HG03064 (cell line): ENCODE measurements around the gene PGAM1.
"Not testable (repeated sequence)": the region's sequence is repeated elsewhere in the genome, so short reads cannot be mapped to it uniquely, and the experiment has no call there.

Experiments
- ATAC-seq: cut with Tn5 transposase; IDR thresholded peaks from one replicate; pipeline ENCODE4 v1.9.1; 2021; ENCODE audit warnings: low read depth; ENCODE audit not compliant: unreplicated experiment

PGAM1 gene

DNA sequence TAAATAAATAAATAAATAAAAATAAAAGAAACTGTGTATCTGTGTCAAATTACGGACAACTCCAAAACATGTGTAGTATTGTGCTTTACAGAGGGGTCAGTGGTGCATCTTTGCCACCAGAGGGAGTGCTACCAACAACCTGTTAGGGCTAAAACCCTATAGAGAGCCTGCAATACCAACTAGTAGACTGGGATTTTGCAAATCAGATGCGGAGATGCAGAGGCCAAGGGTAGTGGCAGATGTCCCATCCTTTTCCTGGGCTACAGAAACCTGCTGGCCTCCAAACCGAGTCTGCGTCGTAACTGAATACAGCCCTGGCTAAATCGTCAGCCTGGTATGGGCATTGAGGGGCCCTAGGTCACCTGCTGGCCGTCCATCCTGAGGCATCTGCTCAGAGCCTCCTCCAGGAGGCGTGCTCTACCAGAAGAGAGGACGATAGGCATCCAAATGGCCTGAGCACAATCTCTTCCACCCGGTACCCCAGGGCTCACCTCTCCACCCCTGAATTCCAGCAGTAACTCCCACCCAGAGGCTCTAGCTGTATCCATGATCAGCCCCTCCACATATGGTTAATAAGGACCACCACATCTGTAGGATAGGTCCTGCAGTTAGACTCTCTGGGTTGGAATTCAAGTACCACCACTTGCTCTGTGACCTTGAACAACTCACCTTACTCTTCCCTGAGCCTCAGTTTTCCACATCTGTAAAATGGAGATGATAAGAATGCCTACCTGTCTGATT, 18.6 kb upstream of the PGAM1 start:
- ATAC-seq, result peak; percentile 87

DNA sequence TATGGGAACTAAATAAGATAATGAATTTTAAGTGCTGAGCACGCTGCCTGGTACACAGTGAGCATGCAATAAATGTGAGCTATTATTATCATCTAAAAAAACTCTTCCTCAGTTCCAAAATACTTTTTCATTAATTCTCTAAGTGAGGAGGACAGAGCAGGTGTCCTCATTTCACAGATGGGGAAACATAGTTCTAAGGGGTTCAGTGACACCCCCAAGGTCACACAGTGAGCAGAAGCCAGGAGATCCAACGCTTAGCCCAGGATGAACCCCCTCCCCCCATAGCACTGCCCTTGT, 18.1 kb upstream of the PGAM1 start:
- ATAC-seq, result no peak

DNA sequence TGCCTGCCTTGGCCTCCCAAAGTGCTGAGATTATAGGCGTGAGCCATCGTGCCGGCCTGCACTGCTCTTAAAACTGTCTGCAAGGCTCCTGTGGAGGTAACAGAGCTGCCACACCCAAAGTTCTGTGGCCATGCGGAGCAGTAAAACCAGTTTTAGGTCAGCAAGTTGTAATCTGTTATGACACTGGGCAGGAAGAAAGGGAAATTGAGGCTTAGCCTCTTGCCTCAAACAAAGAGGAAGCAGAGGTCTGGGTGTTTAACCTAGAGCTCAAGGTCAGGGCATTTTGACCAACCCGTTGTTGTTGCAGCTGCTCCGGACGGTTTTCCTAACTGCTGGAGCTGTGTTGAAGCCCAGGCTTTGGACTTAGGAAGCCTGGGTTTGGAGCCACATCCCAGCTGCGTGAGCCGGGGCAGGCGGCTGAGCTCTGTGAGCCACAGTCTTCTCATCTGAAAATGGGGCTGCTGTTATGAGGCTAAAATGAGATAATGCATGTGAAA, 17.4 kb upstream of the PGAM1 start:
- no peak for ATAC-seq

DNA sequence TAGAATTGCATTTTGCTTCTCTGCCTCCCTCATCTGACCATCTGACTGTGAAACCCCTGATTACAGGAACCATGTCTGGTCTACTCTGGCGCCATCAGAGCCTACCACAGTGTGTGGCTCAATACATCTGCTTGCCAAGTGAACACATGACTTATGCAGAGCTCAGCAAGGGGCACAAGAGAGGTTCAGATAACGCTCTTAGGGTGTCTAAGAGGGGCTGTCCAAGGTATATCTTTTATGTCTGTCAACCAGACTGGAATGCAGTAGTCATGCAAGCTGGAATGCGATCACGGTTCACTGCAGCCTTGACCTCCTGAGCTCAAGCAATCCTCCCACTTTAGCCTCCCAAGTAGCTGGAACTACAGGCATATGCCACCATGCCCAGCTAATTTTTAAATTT, 14.6 kb upstream of the PGAM1 start:
- ATAC-seq, result no peak

DNA sequence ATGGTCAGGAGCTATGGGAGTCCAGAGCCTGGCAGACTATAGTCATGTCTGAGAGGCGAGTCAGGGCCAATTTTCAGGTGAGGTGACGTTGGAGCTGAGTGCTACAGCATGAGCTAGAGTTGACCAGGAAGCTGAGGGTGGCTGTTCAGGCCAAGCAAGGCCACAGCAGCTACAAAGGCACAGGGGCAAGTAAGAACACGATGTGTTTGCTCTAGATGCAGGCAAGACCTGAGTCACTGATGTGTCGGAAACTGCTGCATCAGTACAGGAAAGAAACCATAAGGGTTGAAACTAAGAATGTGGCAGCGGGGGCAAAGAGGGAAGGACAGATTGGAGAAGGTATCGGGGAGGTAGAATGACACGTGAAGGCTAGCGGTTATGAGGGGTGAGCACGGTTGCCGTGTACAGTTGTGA, 13.1 kb upstream of the PGAM1 start:
- no peak for ATAC-seq

DNA sequence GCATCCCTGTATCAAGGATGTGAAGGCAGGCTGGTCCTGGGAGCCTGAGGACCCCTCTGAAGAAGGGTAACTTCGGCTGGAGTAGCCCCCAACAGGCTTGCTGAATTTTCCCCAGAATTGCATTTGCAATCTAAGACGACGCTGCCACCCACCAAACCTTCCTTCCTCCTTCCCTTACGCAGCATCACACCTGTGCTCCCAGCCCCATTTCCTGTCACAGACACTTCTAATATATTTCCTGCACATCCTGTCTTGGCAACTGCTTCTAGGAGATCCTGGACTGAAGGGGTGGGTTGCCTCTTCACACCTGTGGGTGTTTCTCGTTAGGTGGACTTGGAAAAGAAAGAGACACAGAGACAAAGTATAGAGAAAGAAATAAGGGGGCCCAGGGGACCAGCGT, 9.4 kb upstream of the PGAM1 start:
- no peak for ATAC-seq

DNA sequence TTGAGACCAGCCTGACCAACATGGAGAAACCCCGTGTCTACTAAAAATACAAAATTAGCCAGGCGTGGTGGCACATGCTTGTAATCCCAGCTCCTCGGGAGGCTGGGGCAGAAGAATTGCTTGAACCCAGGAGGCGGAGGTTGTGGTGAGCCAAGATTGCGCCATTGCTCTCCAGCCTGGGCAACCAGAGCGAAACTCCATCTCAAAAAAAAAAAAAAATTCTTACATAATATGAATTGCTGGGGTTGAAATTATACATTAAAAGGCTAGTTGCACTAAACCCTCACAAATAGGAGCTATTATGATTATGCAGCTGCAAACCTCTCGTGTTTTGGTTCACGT, 2.3 kb upstream of the PGAM1 start:
- ATAC-seq, result not testable (repeated sequence)

DNA sequence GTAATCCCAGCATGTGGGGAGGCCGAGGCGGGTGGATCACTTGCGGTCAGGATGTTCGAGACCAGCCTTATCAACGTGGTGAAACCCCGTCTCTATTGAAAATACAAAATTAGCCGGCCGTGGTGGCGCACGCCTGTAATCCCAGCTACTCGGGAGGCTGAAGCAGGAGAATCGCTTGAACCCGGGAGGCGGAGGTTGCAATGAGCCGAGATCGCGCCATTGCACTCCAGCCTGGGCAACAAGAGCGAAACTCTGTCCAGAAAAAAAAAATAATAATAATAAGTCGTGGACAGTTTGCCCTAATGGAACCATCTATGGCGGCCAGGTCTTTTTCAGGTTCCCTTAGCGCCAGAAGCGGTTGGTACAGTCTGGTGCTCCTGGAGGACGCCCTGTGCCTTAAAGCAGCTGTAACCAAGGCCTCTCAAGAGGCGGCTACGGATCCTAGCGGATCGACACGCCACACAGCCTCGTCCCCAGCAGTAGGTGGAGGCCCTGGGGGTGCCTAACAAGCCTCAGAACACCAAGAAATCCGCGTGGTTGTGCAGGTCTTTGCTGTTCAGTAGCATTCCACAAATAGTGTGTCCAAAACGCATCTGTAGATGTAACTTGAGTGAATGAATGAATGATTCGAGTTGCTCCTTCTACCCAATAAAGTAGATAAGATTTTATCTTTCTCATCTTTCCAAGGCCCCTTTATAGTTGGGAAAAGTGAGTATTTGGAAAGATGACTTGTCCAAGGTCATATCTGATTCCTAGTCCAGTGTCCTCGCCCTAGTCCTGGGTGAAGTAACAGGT, 982 bp downstream of the PGAM1 start:
- no peak for ATAC-seq

DNA sequence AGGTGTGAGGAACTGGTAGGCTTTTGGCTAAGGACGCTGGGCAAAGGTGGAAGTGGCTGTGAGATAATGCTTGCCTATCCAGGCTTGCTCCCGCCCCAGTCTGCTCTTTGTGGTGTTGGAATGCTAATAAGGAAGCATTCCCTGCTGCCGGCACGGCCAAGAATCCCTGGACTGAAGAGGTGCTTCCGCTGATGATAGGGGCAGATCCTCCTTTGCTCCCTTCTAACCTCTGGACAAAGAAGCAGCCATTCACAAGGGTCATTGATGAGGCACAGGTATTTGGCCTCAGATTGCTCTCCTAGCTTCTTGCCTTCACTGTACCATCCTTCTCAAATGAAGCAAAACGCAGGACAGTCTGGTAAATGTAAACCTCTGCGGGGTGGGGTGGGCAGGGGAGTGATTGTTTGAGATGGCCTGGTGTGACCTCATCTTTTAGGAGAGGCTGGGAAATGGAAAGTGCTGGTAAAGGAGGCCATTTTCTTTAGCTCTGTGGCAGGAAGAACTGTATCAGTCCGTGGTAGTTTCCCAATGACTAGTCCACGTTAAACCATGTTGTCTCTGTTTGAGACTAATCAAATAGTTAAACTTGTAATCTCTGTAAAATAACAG, 1.7 kb downstream of the PGAM1 start:
- no peak for ATAC-seq

DNA sequence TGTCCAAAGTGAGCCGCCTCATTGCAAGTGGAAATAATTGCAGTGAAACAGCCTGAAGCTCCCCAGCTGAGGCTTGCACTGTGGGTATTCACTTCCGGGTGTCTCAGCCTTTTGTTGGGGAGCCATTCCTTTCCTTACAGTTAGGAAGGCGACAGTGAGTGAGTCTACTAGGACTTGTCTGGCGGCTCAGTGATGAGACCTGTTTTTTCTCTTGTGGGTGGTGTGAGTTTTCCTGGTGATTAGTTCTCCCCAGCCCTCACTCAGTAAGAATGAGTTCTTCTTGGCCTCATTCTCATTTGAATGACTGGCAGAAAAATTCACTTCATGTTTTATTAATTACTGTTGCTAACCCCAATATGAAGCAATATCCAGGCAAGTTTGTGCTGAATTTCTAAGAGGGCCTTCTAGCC, 2.6 kb downstream of the PGAM1 start:
- ATAC-seq, result no peak

DNA sequence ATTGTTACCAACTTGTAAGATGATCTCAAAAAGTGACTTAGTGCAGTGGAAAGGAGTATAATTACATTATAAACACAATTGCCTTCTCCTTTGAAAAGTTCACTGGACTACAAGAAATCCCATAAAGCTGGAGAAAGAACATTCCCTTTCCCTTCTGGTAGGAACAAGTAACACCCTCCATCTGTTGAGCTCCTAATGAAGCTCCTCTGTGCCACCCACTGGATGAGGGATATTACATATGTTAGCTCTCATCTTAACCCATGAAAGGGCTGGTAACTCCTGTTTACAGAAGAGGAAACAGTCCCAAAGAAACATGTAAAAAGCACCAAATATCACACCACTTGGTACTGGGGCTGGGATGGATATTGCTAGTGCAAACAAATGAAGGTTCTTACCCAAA, 8.1 kb downstream of the PGAM1 start:
- no peak for ATAC-seq

DNA sequence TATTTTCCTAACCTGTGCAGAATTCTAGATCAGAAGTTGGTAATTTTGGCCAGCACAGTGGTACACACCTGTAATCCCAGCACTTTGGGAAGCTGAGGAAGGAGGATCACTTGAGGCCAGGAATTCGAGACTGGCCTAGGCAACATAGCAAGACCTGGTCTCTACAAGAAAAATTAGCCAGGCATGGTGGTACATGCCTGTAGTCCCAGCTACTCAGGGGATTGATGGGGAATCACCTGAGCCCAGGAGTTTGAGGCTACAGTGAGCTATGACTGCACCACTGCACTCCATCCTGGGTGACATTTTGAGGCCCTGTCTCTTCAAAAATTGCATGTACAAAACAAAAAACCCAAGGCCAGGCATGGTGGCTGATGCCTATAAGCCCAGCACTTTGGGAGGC, 8.6 kb downstream of the PGAM1 start:
- ATAC-seq, result no peak

DNA sequence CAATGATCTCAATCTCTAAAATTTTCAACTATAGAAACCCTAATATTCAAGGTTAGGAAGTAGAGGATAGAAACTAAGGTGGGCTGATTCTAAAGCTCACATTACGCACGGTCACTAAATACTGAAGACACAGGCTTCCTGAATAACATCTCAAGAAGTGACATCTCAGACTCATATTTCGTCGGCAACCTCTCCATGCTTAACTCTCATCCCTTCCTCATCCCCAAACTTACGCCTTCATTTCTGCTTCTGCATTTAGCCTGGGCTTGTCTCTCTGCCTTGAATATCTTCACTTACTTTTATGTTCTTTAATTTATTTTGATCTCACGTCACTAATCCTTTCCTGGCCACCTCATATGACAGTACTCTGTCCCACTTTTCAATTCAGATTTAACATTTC, 9.2 kb downstream of the PGAM1 start:
- no peak for ATAC-seq

DNA sequence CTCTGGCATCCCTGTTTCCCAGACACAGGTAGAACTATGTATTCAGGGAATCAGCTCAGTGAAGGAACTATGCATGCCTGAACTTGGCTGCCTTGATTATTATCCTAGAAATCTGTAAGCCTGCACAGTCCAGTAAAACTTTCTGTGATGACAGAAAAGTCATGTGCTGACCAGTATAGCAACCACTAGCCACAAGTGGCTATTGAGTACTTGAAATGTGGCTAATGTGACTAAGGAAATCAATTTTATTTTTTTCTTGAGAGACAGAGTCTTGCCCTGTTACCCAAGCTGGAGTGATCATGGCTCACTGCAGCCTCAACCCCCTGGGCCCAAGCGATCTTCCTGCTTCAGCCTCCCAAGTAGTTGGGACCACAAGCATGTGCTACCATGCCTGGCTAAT, 16.3 kb downstream of the PGAM1 start:
- no peak for ATAC-seq

DNA sequence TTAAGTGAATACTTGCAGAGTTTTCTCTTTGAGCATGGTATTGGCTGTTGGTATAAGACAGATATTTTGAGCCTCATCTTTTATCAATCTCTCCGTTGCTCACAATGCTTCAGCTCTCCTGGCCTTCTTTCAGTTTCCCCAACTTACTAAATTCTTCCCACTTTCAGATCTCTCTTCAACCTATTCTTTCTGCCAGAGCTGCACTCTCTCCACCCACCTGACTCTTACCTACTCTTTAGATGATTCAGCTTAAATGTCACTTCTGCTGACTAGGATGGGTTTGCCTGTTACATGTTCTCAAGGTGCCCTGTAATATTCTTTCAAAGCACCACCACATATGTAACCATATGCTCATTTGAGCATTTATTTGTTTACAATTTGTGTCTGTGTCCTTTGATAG, 18.2 kb downstream of the PGAM1 start:
- no peak for ATAC-seq

DNA sequence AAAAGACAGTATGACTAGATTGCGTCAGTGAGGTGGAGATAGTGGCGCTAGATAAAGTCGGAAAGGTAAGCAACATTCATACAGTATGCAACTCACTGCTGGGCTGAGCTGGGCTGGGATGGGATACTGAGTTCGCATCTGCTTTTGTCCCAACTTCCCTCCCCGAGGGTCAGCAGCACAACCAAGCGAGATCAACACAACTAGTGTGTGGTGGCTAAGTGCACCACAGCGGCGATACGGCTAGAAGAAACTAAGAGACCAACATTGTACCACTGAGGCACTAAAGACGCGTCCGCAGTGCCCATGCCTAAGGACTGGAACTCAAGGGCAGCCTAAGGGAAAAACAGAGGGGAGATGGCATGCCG, 19.3 kb downstream of the PGAM1 start:
- ATAC-seq, result no peak

DNA sequence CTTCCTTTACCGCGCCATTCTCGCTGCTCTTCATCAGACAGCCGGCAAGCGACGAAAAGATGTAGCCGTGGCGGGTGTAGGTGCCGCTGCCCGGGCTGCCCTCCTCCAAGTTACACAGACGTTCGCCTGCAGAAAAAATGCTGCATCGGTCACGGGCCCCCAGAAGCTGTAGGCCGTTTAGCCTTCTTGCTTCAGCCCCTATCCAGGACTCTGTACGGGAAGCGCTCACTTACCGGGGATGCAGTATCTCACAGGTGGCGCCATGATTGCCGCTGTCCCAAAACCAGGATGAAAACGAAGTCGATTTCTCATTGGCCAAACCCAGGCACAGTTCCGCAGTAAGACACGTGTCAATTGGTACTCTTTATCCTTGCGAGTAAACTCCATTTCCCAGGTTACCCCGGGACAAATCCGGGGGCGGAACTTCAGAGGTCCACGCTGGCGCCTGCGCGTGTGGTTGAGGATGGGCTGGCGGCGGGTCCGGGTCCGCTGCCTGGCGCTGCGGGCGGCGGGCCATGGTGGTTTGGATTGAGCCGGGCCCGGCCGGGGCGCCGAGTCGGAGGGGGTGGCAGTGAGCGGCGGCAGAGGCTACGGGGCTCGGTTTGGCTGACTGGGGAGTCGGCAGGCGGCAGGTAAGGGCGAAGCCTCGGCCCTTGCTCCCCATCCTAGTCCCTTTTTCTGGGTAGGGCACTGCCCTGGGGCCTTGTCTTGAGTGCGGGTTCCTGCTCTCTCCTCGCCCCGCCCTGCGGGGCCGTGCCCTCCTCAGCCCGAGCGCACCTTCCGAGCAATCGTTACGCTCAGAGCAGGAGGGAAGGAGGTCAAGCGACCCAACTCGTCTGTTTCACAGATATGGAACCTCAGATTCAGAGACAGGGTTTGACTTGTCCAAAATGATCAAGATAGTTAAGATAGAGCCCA, 20.0 kb downstream of the PGAM1 start, which contains the start of the genes EXOSC1 and ZDHHC16:
Gene EXOSC1, minus strand, starts transcription at position 285 of the 918 bp plus-strand sequence. Its CDS starts 21 bp downstream, at position 264.
Gene ZDHHC16, plus strand, starts transcription at position 454 of the 918 bp plus-strand sequence. CDS start 5,501 bp downstream, outside the sequence.
- ATAC-seq, result peak; percentile 96

DNA sequence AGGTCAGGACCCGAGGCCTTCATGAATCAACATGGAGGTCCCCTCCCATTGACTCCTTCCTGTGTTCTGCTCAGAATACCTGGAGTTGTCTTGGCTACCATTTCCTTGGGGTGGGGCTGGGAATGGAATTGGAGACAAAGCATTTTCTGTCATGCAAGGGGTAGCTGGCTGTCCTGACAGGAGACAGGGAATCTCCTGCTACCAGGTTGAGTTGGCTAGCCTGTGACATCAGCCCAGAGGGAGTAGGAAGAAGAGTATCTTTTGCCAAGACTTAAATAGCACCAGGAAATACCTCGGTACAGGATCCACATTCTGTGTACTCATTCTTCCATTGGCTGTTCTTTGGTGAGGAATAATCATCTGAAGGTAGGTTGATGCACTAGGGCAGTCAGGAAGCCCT, 24.8 kb downstream of the PGAM1 start:
- no peak for ATAC-seq

DNA sequence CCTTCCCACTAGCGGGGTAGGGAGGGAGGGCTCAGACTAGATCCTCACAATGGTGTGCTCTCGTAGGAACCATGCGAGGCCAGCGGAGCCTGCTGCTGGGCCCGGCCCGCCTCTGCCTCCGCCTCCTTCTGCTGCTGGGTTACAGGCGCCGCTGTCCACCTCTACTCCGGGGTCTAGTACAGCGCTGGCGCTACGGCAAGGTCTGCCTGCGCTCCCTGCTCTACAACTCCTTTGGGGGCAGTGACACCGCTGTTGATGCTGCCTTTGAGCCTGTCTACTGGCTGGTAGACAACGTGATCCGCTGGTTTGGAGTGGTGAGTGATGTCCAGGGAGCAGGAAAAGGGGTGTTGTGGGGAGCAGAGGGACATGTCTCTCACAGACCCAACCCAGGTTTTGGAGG, 25.6 kb downstream of the PGAM1 start:
- ATAC-seq, result no peak

DNA sequence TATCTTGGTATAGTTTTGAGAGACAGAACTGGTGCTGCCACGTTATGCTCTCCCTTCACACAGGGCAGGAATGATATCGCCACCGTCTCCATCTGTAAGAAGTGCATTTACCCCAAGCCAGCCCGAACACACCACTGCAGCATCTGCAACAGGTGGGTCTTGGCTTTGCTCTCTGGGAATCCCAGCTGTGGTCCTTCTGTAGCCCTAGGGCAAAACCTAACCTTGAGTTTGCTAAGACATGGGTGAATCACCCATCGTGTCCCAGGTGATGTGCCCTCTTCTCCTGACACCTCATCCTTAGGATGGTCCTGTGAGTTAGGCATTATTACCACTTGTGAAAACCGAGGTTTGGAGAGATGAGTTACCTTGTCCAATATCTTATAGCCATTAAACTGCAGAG, 26.4 kb downstream of the PGAM1 start:
- ATAC-seq, result no peak
